HG03175 (cell line): ENCODE data around the gene TTC13.

Source experiments
- ATAC-seq: cut with Tn5 transposase; IDR thresholded peaks from one replicate; pipeline ENCODE4 v1.9.1; 2021; ENCODE audit warnings: mild to moderate bottlenecking, moderate library complexity; ENCODE audit not compliant: unreplicated experiment

TTC13 gene

GRCh38 chr1:230858236-230858820, 120.3 kb downstream of the TTC13 start:
- no peak for ATAC-seq

DNA sequence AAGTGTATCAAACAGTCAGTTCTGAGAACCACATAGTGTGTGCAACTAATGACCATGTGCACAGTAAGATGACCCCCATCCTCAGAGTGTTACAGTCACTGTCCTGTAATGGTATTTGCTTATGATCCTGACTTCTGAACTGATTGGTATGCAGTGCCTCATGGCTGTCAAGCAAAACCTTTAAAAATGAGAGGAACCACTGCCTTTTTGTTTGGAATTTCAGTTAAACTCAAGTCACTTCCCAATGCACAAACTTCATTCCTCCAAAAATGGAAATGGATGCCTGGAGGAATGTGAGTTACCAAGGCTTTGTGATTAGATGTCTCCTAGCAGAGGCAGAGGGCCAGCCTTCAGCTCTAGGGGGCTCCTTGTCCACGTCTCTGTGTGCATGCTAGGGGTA, 120.8 kb downstream of the TTC13 start:
- ATAC-seq: no peak

GRCh38 chr1:230857077-230857476, 121.6 kb downstream of the TTC13 start:
- no peak for ATAC-seq
